Endodermal cell (in vitro differentiated cells): ENCODE results near the gene DHX38. TPM values are rescaled to one million over a fixed set of nuclear protein-coding genes. Genes with fewer than 3 reads are reported as not detected.

Experiments used
- DNase-seq: peaks from one replicate; pipeline ENCODE4 v3.0.0-alpha.2; 2017
- H3K27ac ChIP-seq: 2 replicates; pipeline ENCODE4 v1.5.1; 2013; ENCODE audit warnings: mild to moderate bottlenecking, low read depth, low read length, moderate library complexity
- H3K27me3 ChIP-seq: 2 replicates; pipeline ENCODE4 v1.6.1; 2013; ENCODE audit warnings: mild to moderate bottlenecking, low read length, moderate library complexity; ENCODE audit not compliant: insufficient read depth, control insufficient read depth, poor library complexity, severe bottlenecking
- H3K36me3 ChIP-seq: 2 replicates; pipeline ENCODE4 v1.7.0; 2013; ENCODE audit warnings: mild to moderate bottlenecking, low read length, moderate library complexity; ENCODE audit not compliant: control insufficient read depth, insufficient read depth
- H3K4me1 ChIP-seq: one replicate; pipeline ENCODE4 v1.7.0; 2013; ENCODE audit warnings: low read length; ENCODE audit not compliant: control insufficient read depth, insufficient read depth
- H3K4me3 ChIP-seq: 2 replicates; pipeline ENCODE4 v1.5.1; 2013; ENCODE audit warnings: mild to moderate bottlenecking, low read length, moderate library complexity
- H3K9ac ChIP-seq: 2 replicates; pipeline ENCODE4 v1.6.1; 2013; ENCODE audit warnings: mild to moderate bottlenecking, low read length, moderate library complexity; ENCODE audit not compliant: poor library complexity, severe bottlenecking; ENCODE audit errors: extremely low read depth
- H3K9me3 ChIP-seq: 2 replicates; pipeline ENCODE4 v1.6.1; 2013; ENCODE audit warnings: mild to moderate bottlenecking, low read length, moderate library complexity; ENCODE audit not compliant: control insufficient read depth
- H3K27ac Mint-ChIP-seq: 2 replicates; pipeline ENCODE4 v1.8.0; 2020; ENCODE audit warnings: mixed read lengths
- H3K27me3 Mint-ChIP-seq: 2 replicates; pipeline ENCODE4 v1.8.0; 2021; ENCODE audit warnings: mild to moderate bottlenecking, mixed read lengths; ENCODE audit not compliant: insufficient read depth
- H3K36me3 Mint-ChIP-seq: 2 replicates; pipeline ENCODE4 v1.8.0; 2020; ENCODE audit warnings: low read depth, mixed read lengths
- H3K4me1 Mint-ChIP-seq: 2 replicates; pipeline ENCODE4 v1.8.0; 2020; ENCODE audit warnings: mixed read lengths
- H3K4me3 Mint-ChIP-seq: 2 replicates; pipeline ENCODE4 v1.8.0; 2020; ENCODE audit warnings: mild to moderate bottlenecking, moderate library complexity, mixed read lengths
- H3K9me3 Mint-ChIP-seq: 2 replicates; pipeline ENCODE4 v1.8.0; 2020; ENCODE audit warnings: mild to moderate bottlenecking, mixed read lengths
- CTCF ChIP-seq: fragments of 200-600 bp; sonication (generic); conservative IDR thresholded peaks from 2 replicates; pipeline ENCODE4 v1.5.0; 2021; ENCODE audit warnings: antibody characterized with exemption, mild to moderate bottlenecking
- WGBS, 2 experiments: methylation state at CpG; one replicate each; pipeline versions ENCODE4 v1.1.5 to v1.1.7; 2013; ENCODE audit warnings: missing lambda C conversion rate in 2 of 2, mixed read lengths in 1 of 2; ENCODE audit not compliant: insufficient coverage in 1 of 2, insufficient read length in 1 of 2; 5-methylcytosine and 5-hydroxymethylcytosine counted together
- total RNA-seq, 2 donors: library from RNA; stranded (reverse); fragmentation: NEBNext Ultra II Directional in 1 of 2; extraction: Animal tissue kit (Norgen Biotek cat#: 25700) in 1 of 2; gene quantifications; 2 replicates in 1 of 2; 3 replicates in 1 of 2; pipeline ENCODE4 v1.2.1, GENCODE V29; 2021

DHX38 gene
- total RNA-seq, 2 donors from 2014 or later, result 66.9 to 80.1 TPM

DNA sequence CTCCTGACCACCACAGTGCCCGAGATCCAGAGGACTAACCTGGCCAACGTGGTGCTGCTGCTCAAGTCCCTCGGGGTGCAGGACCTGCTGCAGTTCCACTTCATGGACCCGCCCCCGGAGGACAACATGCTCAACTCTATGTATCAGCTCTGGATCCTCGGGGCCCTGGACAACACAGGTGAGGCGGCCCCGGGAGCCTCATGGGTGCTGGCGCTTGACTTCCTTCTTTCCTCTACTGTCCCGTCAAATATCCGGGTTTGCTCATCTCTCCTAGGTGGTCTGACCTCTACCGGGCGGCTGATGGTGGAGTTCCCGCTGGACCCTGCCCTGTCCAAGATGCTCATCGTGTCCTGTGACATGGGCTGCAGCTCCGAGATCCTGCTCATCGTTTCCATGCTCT, 13.7 kb downstream of the DHX38 start:
- no peaks in the 10 kb centered on the region for H3K9me3 Mint-ChIP-seq
- Histone ChIP-seq H3K36me3 (peaks cover 93% of the 10 kb centered on the region), H3K9ac (no peak overlapping the region), H3K4me3 (no peak overlapping the region), H3K9me3 (no peaks in the 10 kb centered on the region), H3K27ac (no peak overlapping the region), H3K4me1 (no peaks in the 10 kb centered on the region), H3K27me3 (no peaks in the 10 kb centered on the region)
- no peaks in the 10 kb centered on the region for H3K27me3 Mint-ChIP-seq
- WGBS, 2 experiments, result 92 to 95% methylated on average over 12 to 17 of the region's 17 CpGs
- H3K4me1 Mint-ChIP-seq, result peaks cover 2% of the 10 kb centered on the region
- H3K4me3 Mint-ChIP-seq, result no peak overlapping the region
- H3K36me3 Mint-ChIP-seq, result peaks cover 98% of the 10 kb centered on the region
- H3K27ac Mint-ChIP-seq, result no peak overlapping the region
- no peak for TF ChIP-seq CTCF
- DNase-seq, result no peak

DNA sequence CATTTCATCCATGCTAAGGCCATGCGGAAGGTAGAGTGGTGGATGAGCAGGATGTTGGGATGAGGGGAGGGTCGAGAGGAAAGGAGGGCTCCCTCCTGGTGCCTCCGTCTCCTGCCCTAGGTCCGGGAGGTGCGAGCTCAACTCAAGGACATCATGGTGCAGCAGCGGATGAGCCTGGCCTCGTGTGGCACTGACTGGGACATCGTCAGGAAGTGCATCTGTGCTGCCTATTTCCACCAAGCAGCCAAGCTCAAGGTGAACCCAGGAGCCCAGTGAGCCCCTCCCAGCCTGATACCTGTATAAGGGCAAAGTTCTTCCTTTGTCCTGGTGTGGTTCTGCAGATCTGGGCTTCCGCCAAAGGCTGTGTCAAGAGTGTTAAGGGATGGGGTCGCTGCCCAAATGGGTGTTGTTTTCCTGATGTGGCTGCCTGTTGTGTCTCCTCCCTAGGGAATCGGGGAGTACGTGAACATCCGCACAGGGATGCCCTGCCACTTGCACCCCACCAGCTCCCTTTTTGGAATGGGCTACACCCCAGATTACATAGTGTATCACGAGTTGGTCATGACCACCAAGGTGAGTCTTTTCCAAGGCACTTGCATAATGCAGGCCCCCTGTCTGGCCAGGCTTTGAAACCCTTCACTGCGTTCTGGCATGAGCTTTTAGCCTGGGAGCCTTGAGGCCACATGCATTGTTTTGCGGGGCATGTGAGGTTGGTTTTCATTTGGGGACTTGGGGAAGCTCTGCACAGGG, 14.9 kb downstream of the DHX38 start:
- Histone ChIP-seq H3K9me3 (no peaks in the 10 kb centered on the region), H3K27ac (no peak overlapping the region), H3K4me1 (no peaks in the 10 kb centered on the region), H3K4me3 (no peak overlapping the region), H3K9ac (no peak overlapping the region), H3K27me3 (no peaks in the 10 kb centered on the region), H3K36me3 (peaks cover 85% of the 10 kb centered on the region)
- Mint-ChIP-seq H3K9me3 (no peaks in the 10 kb centered on the region), H3K4me1 (peaks cover 2% of the 10 kb centered on the region), H3K27ac (no peak overlapping the region), H3K27me3 (no peaks in the 10 kb centered on the region), H3K36me3 (peaks cover 98% of the 10 kb centered on the region), H3K4me3 (no peak overlapping the region)
- no peak for TF ChIP-seq CTCF
- 89 to 91% methylated on average over 11 to 16 of the region's 16 CpGs for WGBS, 2 experiments
- no peak for DNase-seq

GRCh38 chr16:72109300-72109699, 15.7 kb downstream of the DHX38 start:
- Mint-ChIP-seq H3K36me3 (peaks cover 90% of the 10 kb centered on the region), H3K4me3 (no peak overlapping the region), H3K9me3 (no peaks in the 10 kb centered on the region), H3K27ac (no peak overlapping the region), H3K4me1 (peaks cover 2% of the 10 kb centered on the region), H3K27me3 (no peaks in the 10 kb centered on the region)
- Histone ChIP-seq H3K27ac (no peak overlapping the region), H3K4me3 (no peak overlapping the region), H3K27me3 (no peaks in the 10 kb centered on the region), H3K4me1 (no peaks in the 10 kb centered on the region), H3K36me3 (peaks cover 78% of the 10 kb centered on the region), H3K9ac (no peak overlapping the region), H3K9me3 (no peaks in the 10 kb centered on the region)
- DNase-seq, result no peak
- TF ChIP-seq CTCF, result no peak
- WGBS, 2 experiments, result 96 to 100% methylated on average over 6 to 12 of the region's 12 CpGs
